ENCODE results near the gene ADRM1. TPM values are rescaled to one million over a fixed set of nuclear protein-coding genes. Genes with fewer than 3 reads are reported as not detected.

Gene ADRM1
- total RNA-seq, 2 experiments from 2014 or later: 87.0 to 128 TPM

DNA sequence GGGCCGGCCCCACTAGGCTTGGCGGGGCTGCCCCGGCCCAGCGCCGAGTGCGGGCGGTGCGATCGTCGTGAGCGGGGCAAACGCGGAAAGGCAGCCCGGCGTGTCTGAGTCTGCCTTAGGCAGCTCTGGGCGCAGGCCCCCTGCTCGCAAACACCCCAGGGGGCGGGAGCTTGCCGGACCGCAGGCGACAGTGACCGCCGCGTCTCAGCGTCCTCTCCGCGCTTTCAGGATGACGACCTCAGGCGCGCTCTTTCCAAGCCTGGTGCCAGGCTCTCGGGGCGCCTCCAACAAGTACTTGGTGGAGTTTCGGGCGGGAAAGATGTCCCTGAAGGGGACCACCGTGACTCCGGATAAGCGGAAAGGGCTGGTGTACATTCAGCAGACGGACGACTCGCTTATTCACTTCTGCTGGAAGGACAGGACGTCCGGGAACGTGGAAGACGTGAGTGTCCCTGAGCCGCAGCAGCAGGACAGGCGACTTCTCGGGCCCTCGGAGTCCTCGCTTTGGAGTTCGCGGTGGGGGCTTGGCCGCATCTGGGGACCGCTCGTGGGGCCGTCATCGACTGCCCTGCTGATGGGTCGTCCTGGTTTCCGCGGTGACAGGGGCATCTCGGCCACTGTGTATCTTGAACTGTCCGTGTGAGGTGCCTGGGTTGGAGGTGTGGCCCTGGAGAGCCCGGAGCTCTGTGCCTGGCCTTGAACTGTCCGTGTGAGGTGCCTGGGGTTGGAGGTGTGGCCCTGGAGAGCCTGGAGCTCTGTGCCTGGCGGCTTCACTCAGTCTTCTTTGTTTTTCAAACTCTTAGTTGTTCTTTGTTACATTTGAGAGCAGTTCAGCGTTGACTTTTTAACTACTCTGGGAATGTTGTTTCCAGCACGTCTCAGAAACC is 786 bp downstream of the ADRM1 start:
- peaks cover 32% of the 10 kb centered on the region for H3K79me2 ChIP-seq (ENCODE audit: insufficient read depth, low read depth, low read length)
- no peaks in the 10 kb centered on the region for H3K9me2 ChIP-seq (ENCODE audit: insufficient read depth, low read length)
- H3K27ac ChIP-seq (ENCODE audit: low read depth, low read length, poor library complexity, severe bottlenecking): peak overlapping the region; percentile 8
- no peak overlapping the region for H2AFZ ChIP-seq (ENCODE audit: low read length)
- H3K4me3 ChIP-seq (ENCODE audit: low read depth, low read length, poor library complexity, severe bottlenecking): peak overlapping the region; percentile 100
- intact Hi-C loops (cut with micrococcal nuclease; ENCODE audit: unreplicated experiment): loop anchor here (2.0 kb wide), 1 partner anchor 103 kb away; the partner anchor contains the start of gene CABLES2
- BruUV-seq (replicated peaks): no TSS peak
- ChIA-PET CTCF (ENCODE audit: unreplicated experiment) (no interaction called here), POLR2A (no interaction called here)
- peak; percentile 34 for DNase-seq (ENCODE audit: low spot score)
- no peak for TF ChIP-seq EZH2phosphoT487 (IDR thresholded peaks at IDR 0.05; ENCODE audit: borderline replicate concordance, low read depth, low read length)
- TF ChIP-seq, protein P1, sequence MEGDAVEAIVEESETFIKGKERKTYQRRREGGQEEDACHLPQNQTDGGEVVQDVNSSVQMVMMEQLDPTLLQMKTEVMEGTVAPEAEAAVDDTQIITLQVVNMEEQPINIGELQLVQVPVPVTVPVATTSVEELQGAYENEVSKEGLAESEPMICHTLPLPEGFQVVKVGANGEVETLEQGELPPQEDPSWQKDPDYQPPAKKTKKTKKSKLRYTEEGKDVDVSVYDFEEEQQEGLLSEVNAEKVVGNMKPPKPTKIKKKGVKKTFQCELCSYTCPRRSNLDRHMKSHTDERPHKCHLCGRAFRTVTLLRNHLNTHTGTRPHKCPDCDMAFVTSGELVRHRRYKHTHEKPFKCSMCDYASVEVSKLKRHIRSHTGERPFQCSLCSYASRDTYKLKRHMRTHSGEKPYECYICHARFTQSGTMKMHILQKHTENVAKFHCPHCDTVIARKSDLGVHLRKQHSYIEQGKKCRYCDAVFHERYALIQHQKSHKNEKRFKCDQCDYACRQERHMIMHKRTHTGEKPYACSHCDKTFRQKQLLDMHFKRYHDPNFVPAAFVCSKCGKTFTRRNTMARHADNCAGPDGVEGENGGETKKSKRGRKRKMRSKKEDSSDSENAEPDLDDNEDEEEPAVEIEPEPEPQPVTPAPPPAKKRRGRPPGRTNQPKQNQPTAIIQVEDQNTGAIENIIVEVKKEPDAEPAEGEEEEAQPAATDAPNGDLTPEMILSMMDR (conservative IDR thresholded peaks at IDR 0.05; ENCODE audit: low read length): no peak
- H3K4me1 ChIP-seq (ENCODE audit: insufficient read depth, low read length, poor library complexity, severe bottlenecking): peaks cover 27% of the 10 kb centered on the region
- no peaks in the 10 kb centered on the region for H3K9me3 ChIP-seq (ENCODE audit: low read length)
- peaks cover 16% of the 10 kb centered on the region; the same call in 1 of the 2 replicates for H4K20me1 ChIP-seq (ENCODE audit: insufficient read depth, low read length)
- H3K4me2 ChIP-seq (ENCODE audit: low read length): peak overlapping the region; percentile 82
- H3K36me3 ChIP-seq (ENCODE audit: insufficient read depth, low read length): peaks cover 54% of the 10 kb centered on the region

DNA sequence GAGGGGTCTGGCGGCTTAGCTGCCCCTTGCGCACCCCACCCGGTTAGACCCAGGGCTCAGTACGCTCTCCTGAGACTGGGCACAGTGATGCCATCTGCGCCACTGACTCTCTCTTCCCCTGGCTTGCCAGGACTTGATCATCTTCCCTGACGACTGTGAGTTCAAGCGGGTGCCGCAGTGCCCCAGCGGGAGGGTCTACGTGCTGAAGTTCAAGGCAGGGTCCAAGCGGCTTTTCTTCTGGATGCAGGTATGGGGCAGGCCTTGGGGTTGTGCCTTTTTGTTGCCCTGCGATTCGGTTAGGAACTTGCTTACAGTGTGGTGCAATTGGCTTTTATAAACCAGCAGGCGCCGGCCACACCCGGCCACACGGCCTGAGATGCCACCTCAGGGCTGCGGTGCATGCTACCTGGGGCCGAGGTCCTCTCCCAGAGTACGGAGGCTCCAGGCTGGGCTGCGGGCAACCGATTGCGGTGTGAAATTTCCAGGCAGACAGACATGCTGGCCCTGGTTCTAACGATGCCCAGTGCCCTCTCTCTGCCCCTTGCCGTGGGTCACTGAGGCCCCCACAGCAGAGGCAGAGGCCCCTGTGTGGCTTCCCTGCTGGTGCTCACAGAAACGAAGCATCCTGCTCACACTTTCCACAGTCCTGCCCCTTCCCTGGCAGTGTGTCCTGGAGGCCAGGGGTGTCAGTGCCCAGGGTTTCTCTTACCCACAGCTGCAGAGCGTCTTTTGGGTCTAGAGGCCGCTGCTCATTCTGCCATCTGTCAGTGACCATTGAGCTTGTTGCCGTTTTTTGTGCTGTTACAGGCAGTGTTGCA is 1.7 kb downstream of the ADRM1 start:
- TF ChIP-seq, protein P1 (conservative IDR thresholded peaks at IDR 0.05; ENCODE audit: low read length): no peak
- intact Hi-C loops (cut with micrococcal nuclease; ENCODE audit: unreplicated experiment): no loop called here
- no peaks in the 10 kb centered on the region for H3K9me3 ChIP-seq (ENCODE audit: low read length)
- ChIA-PET CTCF (ENCODE audit: unreplicated experiment) (no interaction called here), POLR2A (no interaction called here)
- peaks cover 16% of the 10 kb centered on the region; the same call in 1 of the 2 replicates for H4K20me1 ChIP-seq (ENCODE audit: insufficient read depth, low read length)
- H3K4me1 ChIP-seq (ENCODE audit: insufficient read depth, low read length, poor library complexity, severe bottlenecking): peaks cover 23% of the 10 kb centered on the region
- H3K27ac ChIP-seq (ENCODE audit: low read depth, low read length, poor library complexity, severe bottlenecking): no peak overlapping the region
- DNase-seq (ENCODE audit: low spot score): no peak
- H3K36me3 ChIP-seq (ENCODE audit: insufficient read depth, low read length): peaks cover 62% of the 10 kb centered on the region
- peak overlapping the region; percentile 100 for H3K4me3 ChIP-seq (ENCODE audit: low read depth, low read length, poor library complexity, severe bottlenecking)
- H3K4me2 ChIP-seq (ENCODE audit: low read length): peak overlapping the region; percentile 82
- H2AFZ ChIP-seq (ENCODE audit: low read length): no peak overlapping the region
- no TSS peak for BruUV-seq (replicated peaks)
- H3K79me2 ChIP-seq (ENCODE audit: insufficient read depth, low read depth, low read length): peaks cover 32% of the 10 kb centered on the region
- H3K9me2 ChIP-seq (ENCODE audit: insufficient read depth, low read length): no peaks in the 10 kb centered on the region

All from OCI-LY7 (cell line).